Erythroblast (primary cell): ENCODE results near the gene LRFN5.

Experiments used
- GATA1 ChIP-seq: IDR thresholded peaks from 2 replicates; pipeline ENCODE4 v1.6.1; 2011; ENCODE audit warnings: low read depth, mild to moderate bottlenecking, control low read depth, low read length, moderate library complexity
- POLR2A ChIP-seq: IDR thresholded peaks from 2 replicates; pipeline ENCODE4 v1.6.1; 2011; ENCODE audit warnings: mild to moderate bottlenecking, low read length

- TF ChIP-seq POLR2A (no peak), GATA1 (no peak)
Measured at GRCh38 chr14:41925409-41925808, 318.7 kb downstream of the LRFN5 start.
